Progenitor cell of endocrine pancreas (in vitro differentiated cells): Measurements from ENCODE around the gene LCTL. TPM values are rescaled to one million over a fixed set of nuclear protein-coding genes. Genes with fewer than 3 reads are reported as not detected.

Experiments used
- DNase-seq: peaks from one replicate; pipeline ENCODE4 v3.0.0; 2021; ENCODE audit warnings: low spot score; ENCODE audit not compliant: unreplicated experiment
- H3K27ac Mint-ChIP-seq: 2 replicates; pipeline ENCODE4 v1.8.0; 2021; ENCODE audit warnings: mild to moderate bottlenecking, moderate library complexity, mixed read lengths
- H3K27me3 Mint-ChIP-seq: 2 replicates; pipeline ENCODE4 v1.8.0; 2021; ENCODE audit warnings: mixed read lengths
- H3K36me3 Mint-ChIP-seq: 2 replicates; pipeline ENCODE4 v1.8.0; 2022; ENCODE audit warnings: mixed read lengths; ENCODE audit not compliant: insufficient read depth
- H3K4me1 Mint-ChIP-seq: 2 replicates; pipeline ENCODE4 v1.8.0; 2021; ENCODE audit warnings: low read depth, mixed read lengths
- H3K4me3 Mint-ChIP-seq: 2 replicates; pipeline ENCODE4 v1.8.0; 2021; ENCODE audit warnings: low read depth, mild to moderate bottlenecking, moderate library complexity, mixed read lengths
- H3K9me3 Mint-ChIP-seq: 2 replicates; pipeline ENCODE4 v1.8.0; 2021; ENCODE audit warnings: low read depth, mixed read lengths
- CTCF ChIP-seq: fragments of 200-600 bp; sonication (generic); IDR thresholded peaks from one replicate; pipeline ENCODE4 v1.5.0; 2021; ENCODE audit warnings: antibody characterized with exemption, mild to moderate bottlenecking; ENCODE audit not compliant: unreplicated experiment
- total RNA-seq: library from RNA; stranded (reverse); gene quantifications from 2 replicates; pipeline ENCODE4 v1.2.1, GENCODE V29; 2021

LCTL gene
- total RNA-seq, 1 donor from 2014 or later = 1.5 TPM

GRCh38 chr15:66570327-66570726 lies 4.5 kb upstream of the LCTL start:
- Mint-ChIP-seq H3K27ac (no peak overlapping the region), H3K4me3 (no peak overlapping the region), H3K36me3 (no peaks in the 10 kb centered on the region), H3K4me1 (peaks cover 13% of the 10 kb centered on the region), H3K9me3 (no peaks in the 10 kb centered on the region), H3K27me3 (peaks cover 2% of the 10 kb centered on the region)
- TF ChIP-seq CTCF = no peak
- DNase-seq = no peak

DNA sequence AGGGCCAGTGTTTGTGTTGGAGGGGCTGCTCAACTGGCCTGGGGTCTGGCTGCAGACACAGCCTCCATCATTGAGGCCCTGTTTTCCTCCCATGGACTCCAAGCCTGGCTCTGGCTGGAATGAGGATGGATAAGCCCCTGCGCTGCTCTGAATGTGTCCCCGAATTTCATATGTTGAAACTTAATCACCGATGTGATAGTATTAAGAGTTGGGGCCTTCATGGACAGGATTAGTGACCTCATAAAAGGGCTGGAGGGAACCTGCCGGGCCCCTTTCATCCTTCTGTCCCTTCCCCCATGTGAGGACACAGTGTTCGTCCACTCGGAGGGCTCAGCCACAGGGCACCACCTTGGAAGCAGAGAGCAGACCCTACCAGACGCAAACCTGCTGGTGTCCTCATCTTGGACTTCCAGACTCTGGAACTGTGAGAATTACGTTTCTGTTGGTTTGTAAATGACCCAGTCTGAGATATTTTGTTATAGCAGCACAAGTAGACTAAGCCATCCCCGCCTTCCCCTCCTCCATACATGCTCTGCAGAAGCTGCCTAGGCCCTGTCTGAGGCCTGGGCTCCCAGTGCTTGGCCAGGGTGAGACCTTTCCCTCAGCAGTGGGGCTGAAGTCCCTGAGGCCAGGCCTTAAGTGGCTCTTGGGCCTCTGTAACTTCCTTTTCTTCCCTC lies 3.8 kb upstream of the LCTL start:
- no peaks in the 10 kb centered on the region for H3K36me3 Mint-ChIP-seq
- TF ChIP-seq CTCF = no peak

DNA sequence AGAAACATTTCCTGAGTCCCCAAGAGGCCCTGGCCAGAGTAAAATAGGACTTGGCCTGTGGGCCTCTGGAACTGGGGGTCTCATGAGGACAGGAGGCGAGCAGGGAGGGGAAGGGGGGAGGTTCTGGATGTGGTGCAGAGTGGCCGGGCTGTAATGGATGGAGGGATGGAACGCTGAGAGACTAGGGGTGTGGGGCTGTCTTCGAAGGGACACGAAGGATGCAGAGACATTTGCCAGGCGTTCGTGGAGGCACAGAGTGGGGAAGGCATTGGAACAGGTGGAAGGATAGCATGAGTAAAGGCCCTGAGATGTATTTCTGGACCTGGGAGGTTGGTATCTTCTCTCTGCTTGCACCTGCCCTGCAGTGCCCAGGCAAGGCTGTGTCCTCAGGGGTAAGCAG lies 2.1 kb upstream of the LCTL start:
- H3K27me3 Mint-ChIP-seq = no peaks in the 10 kb centered on the region
- no peak overlapping the region for H3K4me3 Mint-ChIP-seq
- H3K4me1 Mint-ChIP-seq = peaks cover 14% of the 10 kb centered on the region
- H3K9me3 Mint-ChIP-seq = no peaks in the 10 kb centered on the region
- no peaks in the 10 kb centered on the region for H3K36me3 Mint-ChIP-seq
- no peak overlapping the region for H3K27ac Mint-ChIP-seq
- no peak for TF ChIP-seq CTCF
- DNase-seq = no peak

More for the DNA sequence above, 3.8 kb upstream of the LCTL start:
- Mint-ChIP-seq H3K9me3 (no peaks in the 10 kb centered on the region), H3K27ac (no peak overlapping the region), H3K27me3 (peaks cover 2% of the 10 kb centered on the region), H3K4me1 (peaks cover 14% of the 10 kb centered on the region), H3K4me3 (no peak overlapping the region)
- no peak for DNase-seq

DNA sequence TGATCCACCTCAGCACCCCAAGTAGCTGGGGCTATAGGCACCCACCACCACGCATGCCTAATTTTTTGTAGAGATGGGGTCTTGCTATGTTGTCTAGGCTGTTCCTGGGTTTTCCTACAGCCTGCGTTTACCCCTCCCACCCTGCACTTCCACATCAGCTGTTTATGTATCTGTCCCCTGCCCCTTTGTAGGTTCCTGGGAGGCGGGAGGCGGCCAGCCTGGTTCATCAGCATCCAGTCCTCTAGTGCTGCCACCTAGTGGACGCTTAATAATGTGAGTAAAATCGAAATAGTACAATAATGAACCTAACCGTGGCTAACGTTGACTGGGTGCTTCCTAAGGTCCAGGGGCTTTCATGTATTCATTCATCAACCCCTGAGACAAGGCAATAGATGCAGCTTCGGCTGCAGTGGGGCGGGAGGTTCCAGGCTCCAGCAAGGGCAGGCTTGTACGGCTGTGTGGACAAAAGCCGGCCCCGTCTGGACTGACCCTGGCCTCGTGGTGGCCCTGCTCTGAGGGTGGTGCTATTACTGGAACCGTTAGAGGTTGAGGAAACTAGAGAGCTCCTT lies 1.2 kb upstream of the LCTL start:
- peak overlapping the region; percentile 23 for H3K27ac Mint-ChIP-seq
- peak; percentile 60 for DNase-seq
- H3K4me1 Mint-ChIP-seq = peaks cover 14% of the 10 kb centered on the region
- H3K4me3 Mint-ChIP-seq = no peak overlapping the region
- TF ChIP-seq CTCF = peak; percentile 80
- no peaks in the 10 kb centered on the region for H3K36me3 Mint-ChIP-seq
- no peaks in the 10 kb centered on the region for H3K27me3 Mint-ChIP-seq
- no peaks in the 10 kb centered on the region for H3K9me3 Mint-ChIP-seq

GRCh38 chr15:66565141-66565641 lies 607 bp downstream of the LCTL start:
- no peaks in the 10 kb centered on the region for H3K27me3 Mint-ChIP-seq
- no peak overlapping the region for H3K4me3 Mint-ChIP-seq
- no peaks in the 10 kb centered on the region for H3K36me3 Mint-ChIP-seq
- TF ChIP-seq CTCF = no peak
- H3K27ac Mint-ChIP-seq = no peak overlapping the region
- no peaks in the 10 kb centered on the region for H3K9me3 Mint-ChIP-seq
- DNase-seq = no peak
- H3K4me1 Mint-ChIP-seq = peaks cover 14% of the 10 kb centered on the region
